Stimulated activated naive CD8-positive, alpha-beta T cell treated with anti-CD3 and anti-CD28 coated beads, Interleukin-15, amount 100 ng/mL, for 72 hours (primary cell): ENCODE results near the gene SHC1.

Experiments used
- ATAC-seq: fragments of 150-1000 bp; cut with Tn5 transposase; 2 replicates; pipeline ENCODE4 v1.10.0; 2021; ENCODE audit warnings: mild to moderate bottlenecking, moderate library complexity
- DNase-seq, 2 donors: peaks; one replicate each; pipeline ENCODE4 v3.0.0; 2021 to 2022
- H3K27ac Mint-ChIP-seq, 2 donors: one replicate each; pipeline ENCODE4 v1.8.0; 2022; ENCODE audit warnings: mild to moderate bottlenecking in 2 of 2, mixed read lengths in 2 of 2, moderate library complexity in 2 of 2
- H3K27me3 Mint-ChIP-seq: one replicate; pipeline ENCODE4 v1.8.0; 2022; ENCODE audit warnings: mixed read lengths
- H3K4me1 Mint-ChIP-seq: one replicate; pipeline ENCODE4 v1.8.0; 2022; ENCODE audit warnings: mild to moderate bottlenecking, mixed read lengths
- H3K4me3 Mint-ChIP-seq, 2 donors: one replicate each; pipeline ENCODE4 v1.8.0; 2022; ENCODE audit warnings: mild to moderate bottlenecking in 2 of 2, mixed read lengths in 2 of 2, moderate library complexity in 1 of 2
- H3K9me3 Mint-ChIP-seq, 2 donors: one replicate each; pipeline ENCODE4 v1.8.0; 2022; ENCODE audit warnings: mixed read lengths in 2 of 2

Gene SHC1

GRCh38 chr1:154948079-154948478, 22.5 kb downstream of the SHC1 start:
- Mint-ChIP-seq H3K9me3 (no peaks in the 10 kb centered on the region), H3K4me1 (peaks cover 65% of the 10 kb centered on the region), H3K27me3 (no peaks in the 10 kb centered on the region), H3K27ac (no peak overlapping the region), H3K4me3 (no peak overlapping the region)
- no peak for DNase-seq
- no peak for ATAC-seq

DNA sequence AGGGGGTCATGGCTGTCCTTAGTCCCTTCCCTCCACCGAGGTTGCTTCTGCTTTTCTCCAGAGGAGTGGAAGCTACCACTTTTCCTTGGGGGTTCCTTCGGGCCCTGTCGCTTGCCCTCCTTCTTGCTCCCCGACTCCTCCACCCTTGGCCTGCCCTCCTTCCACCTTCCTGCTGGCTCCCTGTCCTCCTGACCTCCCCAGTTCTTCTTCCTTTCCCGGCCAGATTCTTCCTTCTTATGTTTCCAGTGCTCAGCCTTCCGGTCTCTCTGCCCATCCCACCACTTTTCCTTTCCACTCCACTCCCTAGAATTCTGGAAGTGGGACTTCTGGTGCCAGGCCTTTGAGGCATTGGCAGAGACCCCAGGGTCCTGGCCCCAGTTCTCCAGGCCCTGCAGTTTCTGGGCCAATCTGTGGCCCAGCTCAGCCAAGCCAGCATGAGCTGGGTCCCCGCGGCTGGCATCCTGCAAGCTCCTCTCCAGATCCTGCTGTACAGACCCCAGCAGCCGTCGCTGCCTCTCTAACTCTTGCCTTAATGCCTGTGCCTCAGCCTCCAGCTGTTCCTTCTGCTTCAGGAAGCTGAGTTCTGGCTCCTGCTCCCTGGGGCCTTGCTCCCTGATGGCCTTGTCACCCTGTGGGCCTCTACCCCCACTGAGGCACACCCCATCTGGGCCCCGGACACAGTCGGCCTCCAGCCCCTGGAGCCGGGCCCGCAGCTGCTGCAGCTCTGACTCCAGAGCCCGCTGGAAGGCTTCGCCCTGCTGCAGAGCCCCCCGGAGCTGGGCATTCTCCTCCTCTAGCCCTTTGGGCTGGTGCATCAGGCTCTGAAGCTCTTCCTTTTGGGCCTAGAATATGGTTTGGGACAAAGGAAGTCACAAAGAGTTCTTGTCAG, 24.3 kb downstream of the SHC1 start:
- no peak overlapping the region for H3K4me3 Mint-ChIP-seq
- ATAC-seq: no peak

GRCh38 chr1:154945160-154945961, 25.2 kb downstream of the SHC1 start:
- Mint-ChIP-seq H3K4me3 (no peak overlapping the region), H3K27me3 (no peaks in the 10 kb centered on the region)
- no peak for DNase-seq

More for the DNA sequence above, 24.3 kb downstream of the SHC1 start:
- Mint-ChIP-seq H3K4me1 (peaks cover 65% of the 10 kb centered on the region), H3K9me3 (no peaks in the 10 kb centered on the region), H3K27me3 (no peaks in the 10 kb centered on the region), H3K27ac (peak overlapping the region; percentile 48 to 97)
- no peak for DNase-seq

DNA sequence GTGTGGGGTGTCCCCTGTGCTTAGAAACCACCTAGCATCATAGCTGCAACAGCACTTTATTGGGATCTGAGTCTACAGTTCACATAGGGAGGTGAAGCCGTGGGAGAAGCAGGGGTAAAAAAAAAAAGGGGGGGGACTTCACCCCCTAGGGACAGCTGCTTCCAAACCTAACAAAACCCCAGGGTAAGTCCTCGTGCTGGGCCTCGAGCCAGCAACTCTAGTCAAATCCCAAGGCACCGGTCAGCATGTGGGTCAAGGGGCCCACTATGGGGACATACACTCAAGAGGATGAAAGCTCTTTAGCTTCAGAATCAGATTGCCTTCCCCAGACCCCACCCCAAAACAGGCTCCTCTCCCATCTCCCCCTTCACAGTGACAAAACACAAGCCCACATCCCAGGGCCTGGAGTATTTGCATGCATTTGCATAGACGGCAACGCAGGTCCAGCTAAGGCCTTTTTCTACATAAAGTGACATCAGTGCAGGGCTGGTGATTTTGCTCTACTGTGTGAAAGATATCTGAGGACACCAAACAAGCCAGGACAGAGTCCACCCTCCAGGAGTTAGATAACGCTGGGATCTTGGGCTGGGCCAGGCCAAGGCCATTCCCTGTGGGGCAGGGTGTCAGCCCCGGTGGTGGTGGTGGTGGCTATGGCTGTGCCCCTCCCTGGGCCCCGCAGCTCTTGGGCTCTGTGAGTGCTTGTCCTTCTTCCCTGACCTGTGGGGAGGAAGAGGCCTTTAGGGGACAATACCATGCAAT, 26.0 kb downstream of the SHC1 start:
- ATAC-seq (no peak), DNase-seq (no peak)
- Mint-ChIP-seq H3K4me1 (peaks cover 69% of the 10 kb centered on the region), H3K27me3 (no peaks in the 10 kb centered on the region), H3K9me3 (no peaks in the 10 kb centered on the region), H3K27ac (no peak overlapping the region), H3K4me3 (no peak overlapping the region)

More at GRCh38 chr1:154945160-154945961, 25.2 kb downstream of the SHC1 start:
- Mint-ChIP-seq H3K9me3 (no peaks in the 10 kb centered on the region), H3K4me1 (peaks cover 65% of the 10 kb centered on the region), H3K27ac (no peak overlapping the region)
- ATAC-seq: no peak

- Mint-ChIP-seq H3K4me1 (peaks cover 74% of the 10 kb centered on the region), H3K27ac (peak overlapping the region; percentile 7 to 94), H3K9me3 (no peaks in the 10 kb centered on the region), H3K27me3 (no peaks in the 10 kb centered on the region), H3K4me3 (peak overlapping the region; percentile 30 to 59)
- DNase-seq (peak in 1 of 2 donors; percentile 43), ATAC-seq (peak; percentile 24)
These were observed 26.7 kb downstream of the SHC1 start for GRCh38 chr1:154943649-154944400.

GRCh38 chr1:154941333-154942013, 29.1 kb downstream of the SHC1 start:
- DNase-seq: no peak
- H3K27ac Mint-ChIP-seq: peak overlapping the region; percentile 85 to 94
- H3K27me3 Mint-ChIP-seq: no peaks in the 10 kb centered on the region
- no peaks in the 10 kb centered on the region for H3K9me3 Mint-ChIP-seq
- H3K4me3 Mint-ChIP-seq: peak overlapping the region; percentile 58 to 67
- H3K4me1 Mint-ChIP-seq: peaks cover 77% of the 10 kb centered on the region
- no peak for ATAC-seq

DNA sequence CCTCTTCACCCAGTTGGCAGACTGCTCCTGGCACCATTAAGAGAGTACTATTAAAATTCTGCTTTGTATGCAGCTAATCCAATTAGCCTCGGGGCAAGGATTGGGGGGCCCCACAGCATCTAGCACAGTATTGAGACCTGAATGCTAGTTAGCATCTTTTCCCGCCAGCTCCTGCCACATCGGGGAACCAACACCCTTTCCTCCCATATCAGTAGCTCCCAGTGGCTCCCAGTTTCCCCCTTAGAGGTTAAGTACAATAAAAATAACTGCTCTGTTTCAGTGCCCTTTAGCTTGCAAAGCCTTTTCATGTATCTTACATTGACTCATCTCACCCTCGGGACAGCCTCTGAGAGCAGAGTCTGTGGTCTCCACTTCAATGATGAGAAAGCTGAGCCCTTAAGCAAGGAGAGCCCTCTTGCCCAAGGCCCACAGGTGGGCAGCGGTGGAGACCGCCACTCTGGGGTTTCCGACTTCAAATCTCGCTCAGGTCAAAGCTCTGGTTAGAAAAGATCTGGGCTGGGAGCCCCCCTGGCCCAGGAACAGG, 29.8 kb downstream of the SHC1 start:
- H3K4me3 Mint-ChIP-seq: peak overlapping the region; percentile 58 to 67
- ATAC-seq: peak; percentile 39

GRCh38 chr1:154940213-154940560, 30.4 kb downstream of the SHC1 start:
- H3K27me3 Mint-ChIP-seq: no peaks in the 10 kb centered on the region
- H3K27ac Mint-ChIP-seq: peak overlapping the region in 1 of 2 donors; percentile 61
- ATAC-seq: no peak
- H3K9me3 Mint-ChIP-seq: no peaks in the 10 kb centered on the region
- DNase-seq: no peak
- H3K4me3 Mint-ChIP-seq: peak overlapping the region; percentile 58 to 67
- peaks cover 84% of the 10 kb centered on the region for H3K4me1 Mint-ChIP-seq

More for the DNA sequence above, 29.8 kb downstream of the SHC1 start:
- H3K27me3 Mint-ChIP-seq: no peaks in the 10 kb centered on the region
- H3K9me3 Mint-ChIP-seq: no peaks in the 10 kb centered on the region
- peak in 1 of 2 donors; percentile 53 for DNase-seq
- H3K4me1 Mint-ChIP-seq: peaks cover 81% of the 10 kb centered on the region
- peak overlapping the region; percentile 47 to 85 for H3K27ac Mint-ChIP-seq

DNA sequence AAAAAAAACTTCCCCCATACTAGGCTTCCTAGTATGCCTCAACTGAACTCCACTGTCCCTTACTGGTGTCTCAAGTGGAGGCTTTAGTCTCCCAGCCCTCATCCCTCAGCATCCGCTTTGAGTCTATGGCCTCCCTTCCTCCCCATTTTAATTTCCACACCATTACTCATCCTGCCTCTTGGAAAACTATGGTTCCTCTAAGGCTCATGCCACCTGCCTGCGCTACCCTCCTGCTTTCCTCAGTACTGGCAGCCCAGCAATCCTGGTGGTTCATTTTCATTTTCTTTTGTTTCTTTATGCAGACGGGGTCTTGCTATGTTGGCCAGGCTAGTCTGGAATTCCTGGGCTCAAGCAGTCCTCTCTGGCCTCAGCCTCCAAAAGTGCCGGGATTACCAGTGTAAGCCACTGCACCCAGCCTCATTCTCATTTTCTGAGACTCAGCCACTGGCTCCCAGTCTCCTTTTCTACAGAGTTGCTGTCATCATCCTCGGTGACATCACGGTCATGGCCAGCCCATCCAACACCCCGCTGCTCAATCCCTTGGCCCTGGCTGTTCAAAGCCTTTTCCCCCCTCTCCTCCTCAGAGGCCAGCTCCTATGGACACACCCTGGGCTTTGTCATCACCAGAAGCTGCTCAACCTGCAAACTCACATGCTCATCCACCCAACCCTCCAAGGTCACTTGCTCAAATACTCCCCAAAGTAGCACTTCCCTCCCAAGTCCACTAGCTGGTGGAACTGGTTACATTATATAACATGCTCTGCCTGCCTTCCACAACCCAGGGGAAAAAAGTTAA, 31.7 kb downstream of the SHC1 start:
- H3K27me3 Mint-ChIP-seq: no peaks in the 10 kb centered on the region
- peak overlapping the region; percentile 28 to 91 for H3K4me3 Mint-ChIP-seq
- ATAC-seq: no peak

GRCh38 chr1:154937988-154938386, 32.6 kb downstream of the SHC1 start:
- ATAC-seq (no peak), DNase-seq (no peak)
- peak overlapping the region; percentile 91 to 92 for H3K4me3 Mint-ChIP-seq
- H3K4me1 Mint-ChIP-seq: peaks cover 71% of the 10 kb centered on the region
- H3K9me3 Mint-ChIP-seq: no peaks in the 10 kb centered on the region
- no peaks in the 10 kb centered on the region for H3K27me3 Mint-ChIP-seq
- peak overlapping the region; percentile 97 to 100 for H3K27ac Mint-ChIP-seq

More for the DNA sequence above, 31.7 kb downstream of the SHC1 start:
- DNase-seq: no peak
- Mint-ChIP-seq H3K4me1 (peaks cover 80% of the 10 kb centered on the region), H3K9me3 (no peaks in the 10 kb centered on the region), H3K27ac (peak overlapping the region in 1 of 2 donors; percentile 12)

DNA sequence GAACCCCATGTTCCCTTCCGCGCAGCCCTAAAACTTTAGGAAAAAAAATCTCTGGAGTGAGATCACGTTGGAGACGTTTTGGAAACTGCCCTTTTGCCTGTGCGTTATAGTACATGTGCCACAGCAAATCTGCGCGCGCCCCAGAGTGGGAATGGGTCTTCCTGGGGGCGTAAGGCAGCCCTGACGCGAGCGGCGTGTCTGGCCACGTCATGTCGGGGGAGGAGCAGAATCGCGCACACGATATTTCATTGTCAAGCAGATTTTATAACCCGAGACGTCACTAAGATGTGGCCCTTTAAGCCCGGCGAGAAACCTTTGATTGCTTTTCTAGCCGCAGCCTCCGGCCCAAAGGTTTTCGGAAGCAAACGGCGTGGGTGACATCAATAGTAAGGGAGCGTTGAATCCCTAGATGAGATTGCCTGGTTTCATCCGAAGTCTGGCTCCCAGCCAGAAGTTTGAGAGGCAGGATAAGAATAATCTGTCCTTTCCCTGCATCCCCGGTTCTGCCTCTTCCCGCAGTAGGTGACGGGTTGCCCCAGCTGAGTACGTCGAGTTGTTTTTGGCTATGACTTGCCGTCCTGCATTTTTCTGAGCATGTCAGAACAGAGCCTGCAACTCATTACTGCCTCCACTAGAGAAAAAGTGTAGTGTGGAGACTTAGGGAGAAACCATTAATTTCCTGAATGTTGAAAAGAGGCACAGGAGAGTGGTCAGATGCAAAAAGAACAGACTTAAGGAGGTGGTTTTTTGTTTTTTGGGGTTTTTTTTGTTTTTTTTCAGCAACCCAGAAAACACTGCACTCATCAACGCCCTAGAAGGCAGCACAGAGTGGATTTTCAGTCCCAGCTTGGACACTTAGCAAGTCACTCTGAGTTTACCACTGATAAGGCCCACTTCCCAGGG, 33.2 kb downstream of the SHC1 start:
- peak; percentile 88 for ATAC-seq
- Mint-ChIP-seq H3K4me1 (peaks cover 65% of the 10 kb centered on the region), H3K27ac (peak overlapping the region; percentile 97 to 100), H3K9me3 (no peaks in the 10 kb centered on the region), H3K27me3 (no peaks in the 10 kb centered on the region), H3K4me3 (peak overlapping the region; percentile 91 to 92)
- peak; percentile 92 to 94 for DNase-seq

- Mint-ChIP-seq H3K27ac (peak within 1 kb of the TSS; percentile 97 to 100), H3K4me3 (peak within 1 kb of the TSS; percentile 91 to 92), H3K27me3 (no peaks in the 10 kb centered on the region), H3K4me1 (peaks cover 58% of the 10 kb centered on the region), H3K9me3 (no peaks in the 10 kb centered on the region)
- peak; percentile 87 for ATAC-seq
- peak; percentile 94 to 95 for DNase-seq
These were observed 33.9 kb downstream of the SHC1 start, which contains the start of gene PMVK for GRCh38 chr1:154936555-154937084. Gene PMVK (minus strand): TSS chr1:154936719. CDS start chr1:154936685, 34 bp downstream.
